GM06990 (cell line): ENCODE results near the gene DLX3.

Source experiments
- DNase-seq: peaks from one replicate; pipeline ENCODE4 v3.0.0-alpha.2; 2011; ENCODE audit not compliant: insufficient read length; ENCODE audit errors: extremely low read depth
- H3K27me3 ChIP-seq: replicated peaks from 2 replicates; pipeline ENCODE4 v1.6.0; 2011; ENCODE audit warnings: low read length; ENCODE audit not compliant: control insufficient read depth, insufficient read depth
- H3K36me3 ChIP-seq: 2 replicates; pipeline ENCODE4 v1.5.1; 2011; ENCODE audit warnings: low read length; ENCODE audit not compliant: control insufficient read depth, insufficient read depth
- H3K4me3 ChIP-seq: replicated peaks from 2 replicates; pipeline ENCODE4 v1.5.1; 2011; ENCODE audit warnings: low read depth, mild to moderate bottlenecking, control low read depth, low read length
- TF ChIP-seq, protein P1 (sequence below): IDR thresholded peaks from 2 replicates; pipeline ENCODE4 v1.5.1; 2011; ENCODE audit warnings: low read length, control low read depth, mild to moderate bottlenecking, inconsistent platforms; ENCODE audit not compliant: insufficient read depth, poor library complexity, severe bottlenecking

DLX3 gene

GRCh38 chr17:49977463-49978389 is 17.3 kb downstream of the DLX3 start:
- Histone ChIP-seq H3K27me3 (peaks cover 5% of the 10 kb centered on the region), H3K4me3 (no peak overlapping the region), H3K36me3 (no peaks in the 10 kb centered on the region)
- TF ChIP-seq, protein P1, sequence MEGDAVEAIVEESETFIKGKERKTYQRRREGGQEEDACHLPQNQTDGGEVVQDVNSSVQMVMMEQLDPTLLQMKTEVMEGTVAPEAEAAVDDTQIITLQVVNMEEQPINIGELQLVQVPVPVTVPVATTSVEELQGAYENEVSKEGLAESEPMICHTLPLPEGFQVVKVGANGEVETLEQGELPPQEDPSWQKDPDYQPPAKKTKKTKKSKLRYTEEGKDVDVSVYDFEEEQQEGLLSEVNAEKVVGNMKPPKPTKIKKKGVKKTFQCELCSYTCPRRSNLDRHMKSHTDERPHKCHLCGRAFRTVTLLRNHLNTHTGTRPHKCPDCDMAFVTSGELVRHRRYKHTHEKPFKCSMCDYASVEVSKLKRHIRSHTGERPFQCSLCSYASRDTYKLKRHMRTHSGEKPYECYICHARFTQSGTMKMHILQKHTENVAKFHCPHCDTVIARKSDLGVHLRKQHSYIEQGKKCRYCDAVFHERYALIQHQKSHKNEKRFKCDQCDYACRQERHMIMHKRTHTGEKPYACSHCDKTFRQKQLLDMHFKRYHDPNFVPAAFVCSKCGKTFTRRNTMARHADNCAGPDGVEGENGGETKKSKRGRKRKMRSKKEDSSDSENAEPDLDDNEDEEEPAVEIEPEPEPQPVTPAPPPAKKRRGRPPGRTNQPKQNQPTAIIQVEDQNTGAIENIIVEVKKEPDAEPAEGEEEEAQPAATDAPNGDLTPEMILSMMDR = no peak
- DNase-seq = no peak

GRCh38 chr17:49976828-49977202 is 18.2 kb downstream of the DLX3 start:
- no peak for DNase-seq
- peaks cover 3% of the 10 kb centered on the region for H3K27me3 ChIP-seq
- TF ChIP-seq, protein P1 = no peak
- H3K36me3 ChIP-seq = no peaks in the 10 kb centered on the region
- H3K4me3 ChIP-seq = no peak overlapping the region

DNA sequence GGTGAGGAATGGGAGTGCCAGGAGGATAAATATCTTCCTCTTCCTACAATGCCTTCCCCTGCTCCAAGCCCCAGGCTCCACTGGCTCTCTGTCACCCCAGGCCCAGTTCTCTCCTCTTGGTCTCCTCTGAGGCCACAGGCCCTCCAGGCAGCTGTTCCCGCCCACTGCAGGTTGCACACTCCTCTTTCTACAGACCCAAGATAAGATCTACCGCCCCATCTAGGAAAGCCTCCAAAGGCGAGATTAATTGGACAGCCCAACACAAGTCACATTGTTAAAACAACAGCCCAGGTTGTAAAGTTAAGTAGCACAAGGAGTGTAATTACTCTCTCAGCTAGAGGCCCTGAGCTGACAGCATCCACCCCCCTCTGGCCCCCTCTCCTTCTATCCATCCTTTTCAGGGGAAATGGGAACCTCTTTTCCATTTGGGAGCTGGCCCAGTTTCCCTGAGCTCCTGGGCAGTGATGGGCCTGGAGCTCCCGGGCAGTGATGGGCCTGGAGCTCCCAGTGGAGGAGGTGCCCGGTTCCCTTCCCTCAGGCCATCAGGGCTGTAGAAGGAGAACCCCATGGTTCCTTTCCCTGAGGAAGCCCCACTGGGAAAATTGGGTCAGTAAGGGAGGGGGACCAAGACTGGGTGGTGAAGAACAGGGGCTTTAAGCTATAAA is 18.7 kb downstream of the DLX3 start:
- Histone ChIP-seq H3K4me3 (no peak overlapping the region), H3K36me3 (no peaks in the 10 kb centered on the region), H3K27me3 (peaks cover 3% of the 10 kb centered on the region)
- DNase-seq = no peak
- TF ChIP-seq, protein P1 = no peak

GRCh38 chr17:49975531-49975930 is 19.5 kb downstream of the DLX3 start:
- TF ChIP-seq, protein P1 = no peak

GRCh38 chr17:49973271-49973615 is 21.8 kb downstream of the DLX3 start:
- DNase-seq = no peak
- TF ChIP-seq, protein P1 = no peak
- H3K36me3 ChIP-seq = no peaks in the 10 kb centered on the region
- H3K27me3 ChIP-seq = peaks cover 3% of the 10 kb centered on the region
- no peak overlapping the region for H3K4me3 ChIP-seq

More at GRCh38 chr17:49975531-49975930, 19.5 kb downstream of the DLX3 start:
- no peak for DNase-seq
- peaks cover 4% of the 10 kb centered on the region for H3K27me3 ChIP-seq
- no peak overlapping the region for H3K4me3 ChIP-seq
- no peaks in the 10 kb centered on the region for H3K36me3 ChIP-seq
